Left cardiac atrium (tissue), 4 donors: ENCODE results near the gene C6orf15. TPM values are rescaled to one million over a fixed set of nuclear protein-coding genes. Genes with fewer than 3 reads are reported as not detected.

Experiments used
- ATAC-seq, 2 donors: fragments of 200-7000 bp; cut with Tn5 transposase; one replicate each; pipeline ENCODE4 v1.9.1; 2020; ENCODE audit warnings: mild to moderate bottlenecking in 2 of 2, moderate library complexity in 2 of 2
- DNase-seq: peaks from one replicate; pipeline ENCODE4 v3.0.0-alpha.2; 2020
- intact Hi-C, 2 donors: fragments of 100-400 bp; cut with DNase I; formaldehyde crosslinking; loops; one replicate each; pipeline versions ENCODE4 v1.14.1 to v1.15.1; 2022 to 2023
- total RNA-seq, 2 donors: library from RNA; stranded (reverse); fragmentation: NEBNext Ultra II Directional; extraction: Animal tissue kit (Norgen Biotek cat#: 25700); gene quantifications; one replicate each; pipeline ENCODE4 v1.2.1, GENCODE V29; 2021
- donor health status: DM: no; HTN: yes; CAD: no.
- donor health status: DM: no; HTN: yes; CAD: no; lungs with severe emphysema.
- donor health status: DM: yes; HTN: yes; CAD: no.
- donor health status: Dilated cardiomyopathy.

Gene C6orf15
- total RNA-seq, 2 donors from 2014 or later: not detected

DNA sequence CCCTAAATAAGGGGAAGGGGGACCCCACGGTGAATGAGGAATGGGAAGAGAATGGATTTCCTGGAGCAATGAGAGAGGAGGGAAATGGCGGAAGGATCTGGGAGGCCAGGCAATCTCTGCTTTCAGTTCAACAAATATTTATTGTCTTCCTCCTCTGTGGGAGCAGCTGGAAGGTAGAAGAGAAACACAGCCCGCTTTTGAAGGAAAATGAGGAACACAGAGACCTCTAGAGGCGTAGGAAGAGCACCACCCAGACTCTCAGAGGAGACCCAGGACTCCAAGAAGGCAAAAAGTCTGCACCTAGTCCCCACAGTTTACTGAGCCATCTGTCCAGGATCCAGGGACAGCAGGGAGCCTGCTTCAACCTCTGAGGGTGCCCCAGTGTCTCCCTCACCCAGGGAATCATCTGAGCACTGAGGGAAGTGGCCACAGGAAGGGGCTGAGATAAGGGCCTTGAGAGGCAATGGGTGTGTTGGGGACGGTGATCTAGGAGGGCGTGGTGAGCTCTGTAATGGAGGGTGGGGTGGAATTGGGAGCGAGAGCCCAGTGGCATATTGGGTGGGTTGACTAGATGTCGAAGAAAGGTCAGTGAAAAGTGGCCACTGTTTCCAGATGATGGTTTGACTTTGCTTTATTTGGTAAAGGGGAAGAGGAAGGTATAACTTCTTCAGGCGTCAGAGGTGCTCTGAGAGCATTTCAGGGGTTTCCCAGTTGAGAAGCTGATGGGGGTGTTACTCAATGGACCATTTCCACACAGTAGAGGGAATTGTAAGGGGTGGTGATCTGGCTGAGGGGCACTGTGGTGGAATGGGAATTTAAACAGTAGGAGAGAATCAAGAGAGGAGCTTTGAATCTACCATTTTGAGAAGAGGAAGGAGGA is 2.8 kb upstream of the C6orf15 start:
- intact Hi-C loops: no loop called here
- DNase-seq (no peak), ATAC-seq (peak in 1 of 2 donors; percentile 27)

DNA sequence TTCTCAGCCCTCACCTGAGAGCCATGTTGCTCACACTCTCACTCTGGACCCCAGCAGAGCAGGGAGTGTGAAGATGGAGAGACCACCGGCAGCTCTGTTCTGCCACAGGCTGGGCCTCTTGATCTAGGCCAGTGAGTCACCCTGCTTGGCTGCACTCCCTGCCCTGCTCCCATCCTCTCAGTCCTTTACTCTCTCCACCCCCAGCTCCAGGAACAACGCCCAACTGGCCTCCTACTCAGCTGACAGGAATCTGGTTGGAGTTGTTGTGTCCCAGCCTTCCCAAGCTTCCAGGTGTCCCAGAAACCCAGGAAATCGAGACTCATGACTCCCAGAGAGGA is 2.1 kb upstream of the C6orf15 start, which contains the start of gene PSORS1C1:
Gene PSORS1C1 (plus strand): TSS at position 260 of the 338 bp plus-strand sequence. CDS start 14,833 bp downstream, outside the sequence.
- intact Hi-C loops: no loop called here
- peak; percentile 91 to 97 for ATAC-seq
- DNase-seq: peak; percentile 86

GRCh38 chr6:31113861-31114540 is 1.6 kb upstream of the C6orf15 start:
- intact Hi-C loops: no loop called here
- DNase-seq (no peak), ATAC-seq (peak; percentile 36 to 58)

DNA sequence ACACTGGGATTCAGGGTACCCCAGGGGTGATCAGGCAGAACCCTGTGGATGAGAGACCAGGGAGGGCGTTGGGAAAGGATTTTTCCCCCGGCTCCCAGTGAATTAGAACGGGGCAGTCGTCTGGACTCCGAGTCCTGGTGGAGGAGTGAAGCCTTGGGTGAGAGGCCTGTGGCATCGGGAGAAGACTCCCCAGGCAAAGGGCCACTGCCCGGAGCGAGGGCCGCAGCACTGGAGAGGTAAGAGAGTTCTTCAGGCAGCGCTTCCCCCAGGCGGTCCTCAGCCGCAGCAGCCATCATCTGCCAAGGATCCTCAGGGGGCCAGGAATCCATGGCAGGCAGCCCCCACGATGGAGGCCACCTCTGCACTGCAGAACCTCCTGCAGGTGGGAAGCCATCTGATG is 663 bp downstream of the C6orf15 start:
- intact Hi-C loops: no loop called here
- DNase-seq (no peak), ATAC-seq (no peak)

GRCh38 chr6:31110825-31111582 is 1.4 kb downstream of the C6orf15 start:
- DNase-seq: no peak
- no peak for ATAC-seq
- intact Hi-C loops: no loop called here

DNA sequence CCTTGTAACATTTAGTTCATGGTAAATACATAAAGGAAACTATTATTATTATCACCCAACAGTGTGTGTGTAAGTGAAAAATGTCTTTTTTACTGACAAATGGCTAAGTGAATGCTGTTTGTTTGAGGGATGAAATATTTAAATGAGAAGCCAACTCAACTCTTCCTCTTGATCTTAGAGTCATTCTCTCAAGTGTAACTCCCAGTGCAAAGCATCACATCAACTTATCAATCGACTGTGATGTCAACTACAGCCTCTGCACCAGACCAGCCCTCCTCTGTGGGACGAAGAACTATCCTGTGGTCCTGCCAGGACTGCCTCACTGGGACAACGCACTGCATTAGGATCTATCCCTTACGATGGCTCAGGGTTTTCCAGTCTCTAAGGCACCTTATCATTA is 5.3 kb downstream of the C6orf15 start:
- intact Hi-C loops: no loop called here
- DNase-seq (no peak), ATAC-seq (no peak)

GRCh38 chr6:31103136-31103535 is 9.2 kb downstream of the C6orf15 start:
- DNase-seq (no peak), ATAC-seq (no peak)
- intact Hi-C loops: no loop called here

DNA sequence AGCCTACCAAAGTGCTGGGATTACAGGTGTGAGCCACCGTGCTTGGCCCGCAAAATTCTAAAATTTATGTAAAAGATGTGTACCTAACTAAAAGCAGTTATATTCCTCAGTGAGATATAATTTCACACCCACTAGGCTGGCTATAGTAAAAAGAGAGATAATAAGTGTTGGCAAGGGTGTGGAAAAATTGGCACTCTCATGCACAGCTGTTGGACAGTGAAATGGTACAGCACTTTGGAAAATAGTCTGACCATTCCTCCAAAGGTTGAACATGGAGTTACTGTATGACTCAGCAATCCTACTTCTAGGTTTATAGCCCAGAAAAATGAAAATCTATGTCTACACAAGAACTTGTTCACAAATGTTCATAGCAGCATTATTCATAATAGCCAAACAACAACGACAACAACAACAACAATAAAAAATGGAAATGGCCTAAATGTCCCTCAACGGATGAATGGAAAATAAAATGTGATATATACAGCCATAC is 13.9 kb downstream of the C6orf15 start:
- DNase-seq (no peak), ATAC-seq (no peak)
- intact Hi-C loops: no loop called here

GRCh38 chr6:31096656-31097055 is 15.7 kb downstream of the C6orf15 start:
- intact Hi-C loops: no loop called here
- no peak for DNase-seq
- ATAC-seq: no peak

GRCh38 chr6:31096215-31096614 is 16.2 kb downstream of the C6orf15 start:
- intact Hi-C loops: no loop called here
- no peak for ATAC-seq

DNA sequence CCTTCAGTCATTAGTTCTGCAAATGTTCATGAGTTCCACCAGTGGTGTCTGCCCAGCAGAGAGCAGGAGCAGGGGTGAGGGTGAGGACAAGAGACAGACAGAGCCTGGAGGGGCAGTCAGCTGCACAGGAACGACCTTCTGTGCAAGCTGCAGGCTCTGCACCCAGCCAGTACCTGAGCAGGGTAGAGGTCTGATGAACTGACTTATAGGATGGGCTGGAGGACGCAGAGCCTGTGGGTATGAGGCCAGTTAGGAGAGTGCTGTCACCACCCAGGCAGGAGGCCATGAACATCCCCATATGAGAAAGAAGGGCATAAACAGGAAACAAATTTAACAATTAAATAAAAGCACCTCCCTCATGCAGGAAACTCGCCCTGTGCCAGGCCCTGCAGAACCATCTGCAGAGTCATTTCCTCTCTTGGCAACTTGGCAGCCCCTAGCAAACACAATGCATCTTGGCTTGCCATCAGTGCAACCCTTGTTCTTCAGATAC is 17.9 kb downstream of the C6orf15 start:
- DNase-seq: no peak
- ATAC-seq: peak; percentile 27 to 50
- intact Hi-C loops: no loop called here

More at GRCh38 chr6:31096215-31096614, 16.2 kb downstream of the C6orf15 start:
- DNase-seq: no peak

DNA sequence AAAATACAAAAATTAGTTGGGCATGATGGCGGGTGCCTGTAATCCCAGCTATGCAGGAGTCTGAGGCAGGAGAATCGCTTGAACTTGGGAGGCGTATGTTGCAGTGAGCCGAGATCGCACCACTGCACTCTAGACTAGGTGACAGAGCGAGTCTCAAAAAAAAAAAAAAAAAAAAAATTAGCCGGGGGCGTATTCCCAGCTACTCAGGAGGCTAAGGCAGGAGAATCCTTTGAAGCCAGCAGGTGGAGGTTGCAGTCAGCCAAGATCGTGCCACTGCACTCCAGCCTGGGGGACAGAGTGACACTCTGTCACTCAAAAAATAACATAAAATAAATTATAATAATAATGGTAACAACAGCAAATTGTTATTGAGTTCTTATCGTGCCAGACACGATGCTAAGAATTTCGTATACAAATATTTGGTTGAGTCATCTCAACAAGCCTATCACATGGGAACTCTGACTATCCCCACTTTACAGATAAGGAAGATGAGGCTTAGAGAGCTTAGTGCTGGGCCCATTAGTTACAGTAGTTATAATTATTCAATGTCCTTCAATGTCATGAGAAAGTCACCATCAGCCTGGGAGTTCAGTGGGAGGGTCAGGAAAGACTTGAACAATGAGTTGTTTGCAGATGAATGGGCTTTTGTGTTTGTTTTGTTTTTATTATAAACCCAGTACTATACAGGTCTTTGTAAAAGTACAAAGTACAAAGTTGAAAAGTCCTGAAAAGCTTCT is 19.4 kb downstream of the C6orf15 start:
- intact Hi-C loops: no loop called here
- no peak for ATAC-seq
- no peak for DNase-seq

DNA sequence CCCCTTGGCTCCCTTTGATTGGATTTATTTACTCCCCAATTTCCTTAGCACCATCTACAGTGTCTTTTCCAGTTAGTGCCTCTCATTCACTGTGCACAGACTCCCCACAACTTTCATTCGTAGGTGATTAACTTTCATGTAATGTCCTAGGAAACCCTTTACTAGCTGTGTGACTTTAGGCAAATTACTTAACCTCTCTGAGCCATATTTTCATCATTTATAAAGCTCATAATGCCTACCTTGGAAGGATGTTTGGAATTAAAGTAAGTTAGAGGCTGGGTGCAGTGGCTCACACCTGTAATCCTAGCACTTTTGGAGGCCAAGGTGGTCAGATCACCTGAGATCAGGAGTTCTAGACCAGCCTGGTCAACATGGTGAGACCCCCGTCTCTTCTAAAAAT is 20.1 kb downstream of the C6orf15 start:
- DNase-seq (no peak), ATAC-seq (no peak)
- intact Hi-C loops: no loop called here

DNA sequence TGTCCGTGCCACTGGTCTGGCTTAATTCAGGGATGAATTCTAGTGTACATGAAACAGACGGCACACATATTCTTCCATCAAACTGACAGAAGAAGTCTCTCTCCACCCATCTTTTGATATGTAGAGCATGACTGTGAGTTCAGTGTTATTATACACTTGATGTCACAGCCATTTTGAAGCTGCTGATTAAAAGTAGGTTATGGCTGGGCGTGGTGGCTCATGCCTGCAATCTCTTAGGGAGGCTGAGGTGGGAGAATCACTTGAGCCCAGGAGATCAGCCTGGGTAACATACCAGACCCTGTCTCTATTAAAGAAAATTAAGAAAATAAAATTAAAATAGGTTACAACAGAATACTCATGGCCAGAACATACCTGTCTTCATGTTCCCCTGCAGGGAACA is 20.7 kb downstream of the C6orf15 start:
- intact Hi-C loops: no loop called here
- no peak for DNase-seq
- ATAC-seq: no peak

GRCh38 chr6:31090973-31091364 is 21.4 kb downstream of the C6orf15 start:
- ATAC-seq (no peak), DNase-seq (no peak)
- intact Hi-C loops: no loop called here

DNA sequence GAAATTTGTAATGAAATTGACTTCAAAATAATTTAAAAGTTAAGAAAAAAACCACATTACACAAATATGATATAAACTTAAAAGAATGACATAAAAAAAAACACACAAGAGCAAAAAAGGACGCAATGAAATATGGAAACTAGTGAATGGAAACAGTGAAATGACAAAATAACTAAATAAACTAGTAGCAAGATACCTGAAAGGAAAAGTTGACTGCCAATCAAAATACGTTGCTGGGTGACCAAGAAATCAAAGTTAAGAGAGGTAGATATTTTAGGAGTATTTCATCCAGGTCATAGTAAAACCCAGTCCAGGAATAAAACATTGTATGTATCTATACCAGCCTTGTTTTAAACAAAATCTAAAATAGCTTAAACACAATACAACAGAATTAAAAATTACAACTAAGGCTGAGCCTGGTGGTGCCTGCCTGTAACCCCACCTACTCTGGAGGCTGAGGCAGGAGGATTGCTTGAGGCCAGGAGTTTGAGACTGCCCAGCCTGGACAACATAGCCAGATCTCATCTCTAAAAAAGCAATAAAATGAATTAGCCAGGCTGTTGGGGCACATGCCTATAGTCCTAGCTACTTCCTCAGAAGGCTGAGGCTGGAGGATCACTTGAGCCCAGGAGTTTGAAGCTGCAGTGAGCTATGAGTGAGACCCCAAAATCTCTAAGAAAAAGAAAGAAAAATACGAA is 22.0 kb downstream of the C6orf15 start:
- intact Hi-C loops: no loop called here
- ATAC-seq: no peak
- DNase-seq: no peak

GRCh38 chr6:31087494-31088089 is 24.8 kb downstream of the C6orf15 start:
- peak; percentile 88 for DNase-seq
- intact Hi-C loops: loop anchor here in 1 of 2 donors (5.0 kb wide), 1 partner anchor 260 kb away; no protein-coding TSS in a partner anchor
- peak; percentile 93 to 97 for ATAC-seq
